Thyroid gland (tissue), 4 donors: Measurements from ENCODE around the gene TICAM2.

Source experiments
- POLR2A ChIP-seq, 2 donors: fragments of 450-650 bp; IDR thresholded peaks; one replicate each; pipeline ENCODE4 v1.6.1; 2017; ENCODE audit warnings: antibody characterized with exemption in 2 of 2, mild to moderate bottlenecking in 2 of 2, moderate library complexity in 1 of 2
- TF ChIP-seq, protein P1 (sequence below), 6 experiments: fragments of 200-600 bp in 3 of 6; fragments of 450-650 bp in 3 of 6; sonication (generic) in 3 of 6; IDR thresholded peaks; one replicate each; pipeline ENCODE4 v1.5.1; 2016 to 2019; ENCODE audit warnings: antibody characterized with exemption in 6 of 6, mild to moderate bottlenecking in 2 of 6, inconsistent platforms in 1 of 6, moderate library complexity in 1 of 6

DNA sequence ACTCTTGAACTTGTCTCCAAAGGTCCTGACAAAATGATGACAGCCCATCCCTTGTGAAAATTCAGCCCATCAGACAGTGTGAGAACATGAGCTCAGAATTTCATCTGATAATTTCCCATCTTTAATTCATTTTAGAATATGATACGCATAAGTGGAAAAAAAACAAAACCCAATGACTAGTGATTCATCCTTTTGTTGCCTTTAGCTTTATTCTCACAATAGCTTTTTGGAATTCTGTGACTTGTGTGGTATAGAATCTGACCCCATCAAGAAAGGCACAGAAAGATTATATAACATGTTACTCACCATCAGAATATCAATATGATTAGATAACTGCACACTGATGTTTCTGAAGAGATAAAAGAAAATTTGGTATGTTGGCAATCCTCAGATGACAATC lies 39.7 kb upstream of the TICAM2 start:
- TF ChIP-seq, protein P1, sequence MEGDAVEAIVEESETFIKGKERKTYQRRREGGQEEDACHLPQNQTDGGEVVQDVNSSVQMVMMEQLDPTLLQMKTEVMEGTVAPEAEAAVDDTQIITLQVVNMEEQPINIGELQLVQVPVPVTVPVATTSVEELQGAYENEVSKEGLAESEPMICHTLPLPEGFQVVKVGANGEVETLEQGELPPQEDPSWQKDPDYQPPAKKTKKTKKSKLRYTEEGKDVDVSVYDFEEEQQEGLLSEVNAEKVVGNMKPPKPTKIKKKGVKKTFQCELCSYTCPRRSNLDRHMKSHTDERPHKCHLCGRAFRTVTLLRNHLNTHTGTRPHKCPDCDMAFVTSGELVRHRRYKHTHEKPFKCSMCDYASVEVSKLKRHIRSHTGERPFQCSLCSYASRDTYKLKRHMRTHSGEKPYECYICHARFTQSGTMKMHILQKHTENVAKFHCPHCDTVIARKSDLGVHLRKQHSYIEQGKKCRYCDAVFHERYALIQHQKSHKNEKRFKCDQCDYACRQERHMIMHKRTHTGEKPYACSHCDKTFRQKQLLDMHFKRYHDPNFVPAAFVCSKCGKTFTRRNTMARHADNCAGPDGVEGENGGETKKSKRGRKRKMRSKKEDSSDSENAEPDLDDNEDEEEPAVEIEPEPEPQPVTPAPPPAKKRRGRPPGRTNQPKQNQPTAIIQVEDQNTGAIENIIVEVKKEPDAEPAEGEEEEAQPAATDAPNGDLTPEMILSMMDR (IDR thresholded peaks at IDR 0.05): no peak
- TF ChIP-seq POLR2A (IDR thresholded peaks at IDR 0.05): no peak
